ENCODE measurements around the gene NPTX1.

NPTX1 gene

DNA sequence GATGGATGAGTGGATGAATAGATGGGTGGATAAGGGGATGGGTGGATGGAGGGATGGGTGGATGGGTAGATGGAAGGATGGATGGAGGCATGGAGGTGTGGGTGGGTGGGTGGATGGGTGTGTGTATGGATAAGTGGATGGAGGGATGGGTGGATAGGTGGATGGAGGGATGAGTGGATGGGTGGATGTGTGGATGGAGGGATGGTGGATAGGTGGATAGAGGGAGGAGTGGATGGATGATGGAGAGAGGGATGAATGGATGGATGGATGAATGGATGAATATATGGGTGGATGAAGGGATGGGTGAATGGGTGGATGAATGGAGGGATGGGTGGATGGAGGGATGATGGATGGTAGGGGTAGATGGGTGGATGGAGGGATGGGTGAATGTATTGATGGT, 27.5 kb upstream of the NPTX1 start:
- DNase-seq (ENCODE audit: low read depth, low spot score) = no peak

DNA sequence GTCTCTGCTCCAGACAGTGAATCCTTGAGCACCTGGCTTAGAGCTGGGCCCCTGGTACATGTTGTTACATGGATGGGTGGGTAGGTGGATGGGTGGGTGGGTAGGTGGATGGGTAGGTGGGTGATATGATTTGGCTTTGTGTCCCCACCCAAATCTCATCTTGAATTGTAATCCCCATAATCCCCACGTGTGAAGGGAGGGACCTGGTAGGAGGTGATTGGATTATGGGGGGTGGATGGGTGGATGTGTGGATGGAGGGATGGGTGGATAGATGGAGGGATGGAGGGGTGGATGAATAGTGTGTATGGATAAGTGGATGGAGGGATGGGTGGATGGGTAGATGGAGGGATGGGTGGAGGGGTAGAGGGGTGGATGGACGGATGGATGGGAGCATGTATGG, 26.6 kb upstream of the NPTX1 start:
- no peak for DNase-seq (ENCODE audit: low read depth, low spot score)

DNA sequence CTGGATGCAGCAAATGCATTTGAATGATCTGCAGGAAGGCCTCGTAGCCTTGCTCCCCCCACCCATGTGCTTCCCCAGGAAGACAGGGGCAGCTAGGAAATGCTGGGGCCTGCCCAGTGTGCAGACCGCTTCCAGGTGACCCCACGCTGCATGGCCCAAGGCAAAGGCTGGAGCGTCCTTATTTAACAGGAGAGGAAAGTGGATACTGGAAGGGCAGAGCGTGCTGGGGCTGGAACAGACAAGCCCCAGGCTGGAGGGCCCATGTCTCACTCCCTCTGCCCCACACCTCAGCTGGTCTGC, 26.1 kb upstream of the NPTX1 start:
- no peak for DNase-seq (ENCODE audit: low read depth, low spot score)

DNA sequence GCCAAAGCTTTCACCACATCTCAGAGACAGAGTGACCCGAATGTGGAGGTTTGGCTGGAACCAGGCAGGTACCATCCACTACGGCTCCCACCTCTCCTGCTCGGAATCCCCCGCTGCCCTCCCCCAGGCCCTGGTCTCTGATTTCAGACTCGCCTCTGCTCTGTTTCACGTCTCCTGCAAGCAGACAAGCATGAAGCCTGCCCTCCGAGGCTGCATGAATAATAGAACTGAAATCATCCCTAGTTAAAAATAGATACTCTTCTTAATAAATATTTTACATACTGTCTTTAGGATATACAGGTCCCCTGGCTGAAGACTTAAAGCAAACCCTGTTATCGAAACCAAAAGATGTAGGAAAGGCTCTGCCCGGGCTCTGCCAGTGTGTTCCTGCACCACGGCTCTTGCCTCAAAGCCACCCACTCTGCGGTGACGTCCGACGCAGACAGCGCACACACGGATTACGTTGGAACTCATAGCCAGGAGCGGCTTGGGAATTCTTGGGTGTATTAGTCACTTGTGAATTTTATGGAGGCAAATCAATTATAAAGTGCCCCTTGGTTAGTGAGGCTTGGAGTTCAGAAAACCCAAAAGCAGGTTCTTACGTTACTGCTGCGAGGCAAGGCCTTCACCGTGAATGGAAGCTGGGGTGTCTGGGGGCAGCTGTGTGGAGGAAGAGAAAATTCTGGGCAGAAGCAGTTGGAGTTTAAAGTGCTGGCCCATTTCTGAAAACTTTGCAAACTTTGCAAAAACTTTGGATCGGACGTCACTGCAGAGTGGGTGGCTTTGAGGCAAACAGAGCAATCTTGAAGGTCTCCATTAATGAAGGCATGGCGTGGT, 25.6 kb upstream of the NPTX1 start:
- DNase-seq (ENCODE audit: low read depth, low spot score) = peak; percentile 30

DNA sequence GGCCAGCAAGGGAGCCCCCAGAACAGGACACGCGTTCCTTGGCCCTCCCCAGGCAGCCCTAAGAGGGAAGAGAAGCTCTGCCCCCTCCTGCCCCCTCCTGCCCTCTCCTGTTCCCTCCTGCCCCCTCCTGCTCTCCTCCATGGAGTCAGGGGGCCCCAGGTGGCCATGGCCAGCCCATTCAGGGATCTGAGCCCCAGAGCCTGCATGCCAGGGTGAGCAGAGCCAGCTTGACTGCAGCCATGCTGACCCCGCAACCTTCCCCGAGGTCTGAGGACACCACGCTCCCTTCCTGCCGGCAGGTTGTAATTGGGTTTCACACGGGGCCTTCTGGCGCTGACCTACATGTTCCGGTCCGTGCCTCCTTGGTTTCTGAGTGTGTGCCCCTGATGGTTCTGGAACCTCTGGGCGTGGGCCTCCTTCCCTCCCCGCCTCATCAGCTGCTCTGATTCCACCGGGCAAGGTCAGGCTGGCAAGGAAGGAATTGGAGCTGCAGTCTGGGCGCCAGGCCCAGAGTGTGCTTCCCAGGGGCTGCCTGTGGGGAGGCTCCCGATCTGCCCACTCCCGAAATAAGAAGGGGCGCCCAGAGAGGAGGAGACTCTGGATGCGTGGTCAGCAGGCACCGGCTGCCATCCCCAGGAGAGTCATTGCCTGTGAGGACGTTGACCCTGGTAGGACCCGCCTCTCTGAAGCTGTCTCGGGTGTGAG, 23.7 kb upstream of the NPTX1 start:
- DNase-seq (ENCODE audit: low read depth, low spot score) = no peak

DNA sequence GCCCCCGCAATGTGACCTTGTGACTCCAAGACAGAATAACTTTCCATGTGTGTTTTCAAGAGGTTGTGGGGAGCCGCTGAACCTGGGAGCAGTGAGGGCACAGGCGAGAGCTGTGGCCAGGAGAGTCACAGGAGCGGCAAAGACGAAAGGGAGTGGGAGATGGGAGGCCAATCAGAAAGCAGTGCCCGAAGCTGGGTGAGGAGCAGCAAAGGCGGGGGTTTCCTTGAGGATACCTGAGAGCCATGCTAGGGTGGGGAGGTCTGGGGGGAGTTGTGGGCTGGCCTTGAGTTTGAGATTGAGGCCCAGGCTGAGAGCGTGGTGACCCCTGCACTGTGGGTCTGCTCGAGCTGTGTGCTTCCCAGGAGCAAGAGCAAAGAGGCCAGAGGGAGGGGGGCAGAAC, 23.2 kb upstream of the NPTX1 start:
- no peak for DNase-seq (ENCODE audit: low read depth, low spot score)

DNA sequence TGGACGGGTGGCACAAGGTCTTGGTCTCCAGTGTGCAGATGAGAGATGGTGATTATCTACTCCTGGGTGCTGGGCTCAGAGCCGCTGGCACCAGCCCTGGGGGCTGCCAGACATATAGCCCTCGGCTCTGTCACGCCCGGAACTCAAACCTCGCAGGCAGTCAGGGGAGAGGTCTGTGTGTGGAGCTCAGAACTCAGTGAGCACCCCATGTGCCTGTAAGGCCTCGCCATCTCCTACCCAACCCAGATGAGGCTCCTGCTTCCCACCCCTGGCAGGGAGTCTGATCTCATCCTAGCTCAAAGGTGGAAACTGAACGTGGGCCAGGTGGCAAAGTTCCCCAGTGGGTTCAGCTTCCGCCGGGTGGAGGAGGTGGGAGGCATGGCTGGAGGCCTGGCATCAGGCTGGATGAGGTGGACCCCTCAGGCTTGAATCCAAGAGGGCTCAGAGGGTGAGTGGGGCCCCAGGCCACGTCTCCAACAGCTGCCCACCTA, 22.6 kb upstream of the NPTX1 start:
- no peak for DNase-seq (ENCODE audit: low read depth, low spot score)

DNA sequence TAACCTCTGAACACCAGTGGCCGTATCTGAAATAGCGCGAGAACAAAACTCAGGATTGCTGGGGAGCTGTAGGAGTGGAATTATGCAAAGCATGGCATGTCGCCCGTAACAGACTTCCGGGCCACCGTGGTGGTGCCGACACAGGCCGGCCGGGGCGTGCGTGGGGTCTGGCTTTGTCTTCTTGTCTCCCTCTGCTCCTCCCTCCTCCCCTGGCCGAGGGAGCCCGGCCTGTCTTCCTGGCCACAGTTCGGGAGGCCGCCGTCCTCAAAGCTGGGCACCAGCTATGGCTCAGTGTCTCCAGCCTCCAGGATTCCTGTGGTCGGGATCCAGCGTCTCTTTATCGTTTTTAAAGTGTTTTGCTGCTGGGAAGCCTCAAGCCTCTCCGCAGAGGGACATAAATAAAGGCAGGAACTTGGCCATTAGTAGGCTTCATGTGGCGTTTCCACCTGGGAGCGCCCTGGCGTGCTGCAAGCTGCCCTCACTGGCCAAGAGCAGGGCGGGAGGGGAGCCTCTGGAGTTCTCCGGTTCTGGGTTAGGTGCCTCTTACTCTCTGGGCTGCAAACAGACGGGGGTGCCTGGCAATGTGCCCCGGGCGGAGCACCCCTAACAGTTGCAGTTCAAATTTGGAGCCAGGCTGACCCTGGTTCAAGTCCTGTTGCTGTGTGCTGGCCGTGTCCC, 22.0 kb upstream of the NPTX1 start:
- DNase-seq (ENCODE audit: low read depth, low spot score) = no peak

DNA sequence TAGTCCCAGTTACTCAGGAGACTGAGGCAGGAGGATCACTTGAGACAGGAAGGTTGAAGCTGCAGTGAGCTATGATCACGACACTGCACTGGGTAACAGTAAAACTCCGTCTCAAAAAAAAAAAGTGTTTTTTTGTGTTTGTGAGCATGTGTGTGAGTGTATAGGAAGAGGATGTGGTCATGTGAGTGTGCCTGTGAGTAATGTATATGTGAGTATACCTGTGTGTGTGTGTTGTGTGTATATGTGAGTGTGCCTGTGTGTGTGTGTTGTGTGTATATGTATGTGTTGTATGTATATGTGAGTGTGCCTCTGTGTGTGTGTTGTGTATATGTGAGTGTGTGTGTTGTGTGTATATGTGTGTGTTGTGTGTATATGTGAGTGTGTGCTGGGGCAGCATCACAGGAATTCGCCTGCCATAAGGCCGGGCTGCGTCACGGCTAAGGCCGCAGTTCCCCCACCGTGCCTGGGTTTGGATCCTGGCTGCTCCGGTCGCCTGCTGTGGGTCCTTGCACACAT, 21.4 kb upstream of the NPTX1 start:
- DNase-seq (ENCODE audit: low read depth, low spot score) = no peak

DNA sequence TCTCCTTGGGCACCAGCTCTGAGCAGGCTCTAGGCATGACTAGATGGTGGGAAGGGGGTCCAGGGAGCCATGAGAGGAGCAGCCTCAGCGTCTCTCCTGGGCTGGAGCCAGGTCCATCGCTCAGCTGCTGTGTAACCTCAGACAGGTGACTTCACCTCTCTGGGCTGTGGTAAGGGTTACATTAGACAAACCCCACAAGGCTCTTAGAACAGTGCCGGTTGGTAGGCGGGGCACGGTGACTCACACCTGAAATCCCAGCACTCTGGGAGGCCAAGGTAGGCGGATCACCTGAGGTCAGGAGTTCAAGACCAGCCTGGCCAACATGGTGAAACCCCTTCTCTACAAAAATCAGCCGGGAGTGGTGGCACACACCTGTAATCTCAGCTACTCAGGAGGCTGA, 18.1 kb upstream of the NPTX1 start:
- no peak for DNase-seq (ENCODE audit: low read depth, low spot score)

DNA sequence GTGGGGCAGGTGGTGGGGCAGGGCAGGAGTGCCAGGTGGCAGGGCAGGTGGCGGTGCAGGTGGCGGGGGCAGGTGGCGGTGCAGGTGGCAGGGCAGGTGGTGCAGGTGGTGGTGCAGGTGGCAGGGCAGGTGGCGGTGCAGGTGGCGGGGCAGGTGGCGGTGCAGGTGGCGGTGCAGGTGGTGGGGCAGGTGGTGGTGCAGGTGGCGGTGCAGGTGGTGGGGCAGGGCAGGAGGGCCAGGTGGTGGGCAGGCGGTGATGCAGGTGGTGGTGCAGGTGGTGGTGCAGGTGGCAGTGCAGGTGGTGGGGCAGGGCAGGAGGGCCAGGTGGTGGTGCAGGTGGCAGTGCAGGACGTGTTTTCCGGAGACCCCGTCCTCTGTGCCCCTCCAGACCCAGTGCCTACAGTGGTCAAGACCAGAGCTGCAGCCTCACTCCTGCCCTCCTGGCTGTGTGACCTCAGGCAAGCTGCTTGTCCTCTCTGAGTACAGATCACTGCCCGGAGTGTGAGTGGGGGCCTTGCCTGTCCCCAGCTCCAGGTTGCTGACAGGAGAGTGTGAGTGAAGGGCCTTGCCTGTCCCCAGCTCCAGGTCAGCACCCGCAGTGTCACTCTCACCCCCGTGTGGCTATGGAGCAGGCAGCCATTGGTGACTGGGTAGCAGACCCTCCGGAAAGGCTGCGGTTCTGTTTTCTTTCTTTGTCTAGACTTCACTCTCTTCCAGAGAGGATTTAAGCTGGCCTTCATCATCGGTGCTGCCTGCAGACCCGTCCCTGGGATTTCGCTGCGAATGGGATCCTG, 16.1 kb upstream of the NPTX1 start:
- DNase-seq (ENCODE audit: low read depth, low spot score) = no peak

DNA sequence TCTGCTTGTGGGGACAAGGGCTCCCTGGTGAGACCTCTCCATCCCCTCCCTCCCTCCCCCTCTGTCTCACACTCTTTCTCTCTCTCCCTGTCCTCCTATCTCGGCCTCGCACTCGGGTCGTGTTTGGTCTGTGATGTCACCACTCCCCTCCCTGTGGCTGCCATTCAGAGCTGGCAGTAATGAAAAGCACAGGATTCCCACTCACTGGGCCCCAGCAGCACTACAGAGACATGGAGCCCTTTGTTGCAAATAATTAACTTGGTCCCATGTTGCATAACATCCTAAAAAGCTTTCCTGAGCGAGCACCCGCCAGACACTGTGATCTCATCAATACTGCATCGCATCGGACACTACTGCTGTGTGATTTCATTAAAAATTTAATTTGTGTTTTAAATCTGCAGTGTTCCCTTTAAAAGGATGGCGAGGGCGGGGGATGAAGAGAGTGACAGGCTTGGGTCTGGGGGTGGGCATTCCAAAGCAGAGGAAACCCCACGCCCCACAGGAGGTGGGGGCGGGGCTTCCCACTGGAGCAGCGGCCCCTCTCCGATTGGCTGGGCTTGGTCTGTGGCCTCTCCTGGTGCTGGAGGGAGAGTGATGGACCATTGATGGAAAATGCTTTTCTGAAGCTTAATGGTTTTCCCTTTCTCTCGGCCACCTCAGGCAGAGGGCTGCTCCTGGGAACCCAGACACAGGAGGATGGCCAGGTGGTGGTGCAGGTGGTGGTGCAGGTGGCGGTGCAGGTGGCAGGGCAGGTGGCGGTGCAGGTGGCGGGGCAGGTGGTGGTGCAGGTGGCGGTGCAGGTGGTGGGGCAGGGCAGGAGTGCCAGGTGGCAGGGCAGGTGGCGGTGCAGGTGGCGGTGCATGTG, 15.3 kb upstream of the NPTX1 start:
- no peak for DNase-seq (ENCODE audit: low read depth, low spot score)

DNA sequence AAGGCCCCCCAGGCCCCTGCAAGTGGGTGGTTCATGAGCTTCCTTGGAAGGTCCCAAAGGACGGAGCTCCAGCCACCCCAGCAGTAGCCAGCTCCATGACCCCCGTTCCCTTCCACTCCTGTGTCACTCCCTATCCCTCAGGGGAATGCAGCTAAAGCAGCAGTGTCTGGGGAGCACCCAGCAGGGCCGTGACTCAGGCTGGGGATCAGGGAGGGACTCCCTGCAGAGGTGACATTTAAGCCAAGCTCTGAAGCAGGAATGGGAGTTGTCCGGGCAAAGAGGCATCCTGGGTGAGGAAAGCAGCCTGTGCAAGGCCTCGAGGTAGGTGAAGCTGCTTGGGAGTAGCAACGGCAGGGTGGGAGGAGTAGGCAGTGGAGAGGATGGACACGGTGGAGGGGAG, 11.1 kb upstream of the NPTX1 start:
- DNase-seq (ENCODE audit: low read depth, low spot score) = no peak

DNA sequence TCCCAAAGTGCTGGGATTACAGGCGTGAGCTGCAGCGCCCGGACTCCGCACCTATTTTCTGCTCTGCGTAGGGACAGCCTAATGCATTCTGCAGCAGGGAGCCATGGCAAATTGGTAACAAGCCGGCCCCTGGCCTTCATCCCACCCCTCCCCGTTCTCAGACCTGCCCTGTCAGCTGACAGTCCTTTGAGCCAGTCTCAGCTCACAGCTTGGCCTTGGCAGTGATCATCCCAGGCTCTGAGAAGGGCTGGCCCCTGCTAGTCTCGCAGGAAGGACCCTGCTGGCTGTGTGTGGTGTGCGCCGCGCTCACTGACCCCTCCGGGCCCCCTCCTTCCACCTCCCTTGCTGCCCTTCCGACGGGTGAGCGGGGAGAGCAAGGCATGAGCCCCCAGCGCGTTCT, 10.3 kb upstream of the NPTX1 start:
- DNase-seq (ENCODE audit: low read depth, low spot score) = no peak

DNA sequence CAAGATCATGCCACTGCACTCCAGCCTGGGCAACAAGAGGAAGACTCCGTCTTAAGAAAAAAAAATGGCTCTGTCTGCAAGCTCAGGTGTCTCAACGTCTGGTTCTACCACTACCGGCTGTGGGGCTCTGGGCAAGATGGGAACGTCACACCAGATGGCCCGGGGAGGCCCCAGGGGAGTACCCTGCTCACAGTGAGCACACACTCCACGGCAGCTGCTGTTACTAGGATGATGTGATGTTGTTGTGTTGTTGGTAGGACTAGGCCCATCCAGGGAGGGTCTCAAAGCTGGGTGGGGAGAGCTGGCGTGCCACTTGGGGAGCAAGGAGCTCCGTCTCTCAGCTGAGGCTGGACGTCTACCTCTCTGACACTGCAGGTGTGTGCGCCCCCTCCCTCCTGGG, 9.4 kb upstream of the NPTX1 start:
- DNase-seq (ENCODE audit: low read depth, low spot score) = no peak

DNA sequence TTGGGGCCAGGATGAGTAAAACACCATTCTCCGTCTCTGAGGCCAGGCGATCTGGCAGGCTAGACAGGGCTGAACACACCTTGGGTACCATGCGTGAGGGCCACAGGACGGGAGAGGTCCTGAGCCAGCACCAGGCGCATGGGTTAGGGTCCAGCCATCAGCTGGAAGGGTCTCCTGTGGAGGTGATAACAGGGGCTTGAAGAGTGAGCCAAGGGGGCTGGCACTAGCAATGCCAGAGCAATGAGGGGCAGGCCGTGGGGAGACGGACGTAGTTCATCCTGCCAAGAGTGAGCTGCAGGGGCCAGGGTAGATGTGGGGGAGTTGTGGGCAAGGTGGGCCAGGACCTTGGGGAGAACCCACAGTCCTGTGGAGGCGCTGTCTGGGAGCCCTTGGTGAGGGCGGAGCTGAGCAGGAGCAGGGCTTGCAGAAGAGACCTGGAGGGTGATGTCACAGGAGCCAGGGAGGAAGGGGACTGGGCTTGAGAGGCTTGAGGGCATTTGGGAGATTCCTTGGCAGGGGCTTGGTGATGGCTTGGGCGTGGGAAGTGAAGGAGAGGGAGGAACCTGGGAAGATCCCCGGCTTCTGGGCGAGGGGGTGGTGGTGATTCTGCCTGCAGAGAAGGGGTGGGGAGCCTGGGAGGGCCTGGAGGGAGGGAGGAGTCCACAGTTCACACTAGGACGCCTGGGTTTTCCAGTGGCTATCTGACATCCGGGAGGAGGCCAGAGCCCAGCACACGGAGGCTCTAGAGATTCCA, 6.3 kb upstream of the NPTX1 start:
- DNase-seq (ENCODE audit: low read depth, low spot score) = no peak

DNA sequence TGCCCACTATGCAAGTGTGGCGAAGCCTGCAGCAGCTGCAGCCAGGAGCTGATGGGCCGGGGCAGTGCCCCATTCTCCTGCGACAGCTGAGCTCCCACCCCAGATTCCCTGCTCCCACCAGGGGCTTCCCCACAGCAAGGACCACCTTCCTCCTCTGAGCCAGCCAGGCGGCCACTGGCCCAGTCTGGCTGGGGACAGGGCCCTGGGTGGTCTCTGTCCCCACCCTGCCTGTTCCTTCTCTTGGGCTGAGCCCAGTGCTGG, 5.6 kb upstream of the NPTX1 start:
- no peak for DNase-seq (ENCODE audit: low read depth, low spot score)

DNA sequence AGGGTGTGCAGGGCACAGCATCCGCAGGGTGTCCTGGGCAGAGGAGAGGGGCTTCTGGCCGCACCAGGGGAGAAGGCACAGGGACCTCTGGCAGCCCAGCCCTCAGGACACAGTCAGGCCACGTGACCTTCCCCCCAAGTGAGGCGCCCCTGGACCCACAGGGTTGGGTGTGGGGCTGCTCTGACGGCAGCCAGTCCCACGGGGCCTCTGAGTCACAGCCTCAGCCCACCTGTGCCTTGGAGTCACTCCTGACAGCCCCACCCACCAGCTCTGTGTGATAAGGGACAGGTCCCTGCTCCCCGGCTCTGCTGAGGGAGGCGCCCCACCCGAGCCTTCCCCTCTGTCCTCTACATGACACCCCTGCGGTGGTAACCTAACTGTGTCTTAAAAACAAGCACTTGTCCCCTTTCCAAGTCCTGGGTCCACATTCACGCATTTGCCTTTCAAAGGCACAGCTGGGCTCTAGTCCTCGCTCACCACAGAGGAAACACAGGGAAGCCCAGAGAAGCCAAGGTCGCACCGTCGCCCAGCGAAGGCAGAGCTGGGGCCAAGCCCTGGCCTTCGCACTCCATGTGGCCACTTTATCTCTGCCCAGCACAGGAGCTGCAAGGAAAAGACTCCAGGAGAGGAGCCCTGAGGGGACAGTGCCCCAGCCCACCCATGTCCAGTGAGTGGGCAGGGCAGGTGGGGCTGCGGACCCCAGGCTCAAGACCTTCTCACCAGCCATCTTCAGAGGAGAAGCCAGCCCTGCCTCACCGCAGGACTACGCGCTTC, 5.1 kb upstream of the NPTX1 start:
- DNase-seq (ENCODE audit: low read depth, low spot score) = no peak

DNA sequence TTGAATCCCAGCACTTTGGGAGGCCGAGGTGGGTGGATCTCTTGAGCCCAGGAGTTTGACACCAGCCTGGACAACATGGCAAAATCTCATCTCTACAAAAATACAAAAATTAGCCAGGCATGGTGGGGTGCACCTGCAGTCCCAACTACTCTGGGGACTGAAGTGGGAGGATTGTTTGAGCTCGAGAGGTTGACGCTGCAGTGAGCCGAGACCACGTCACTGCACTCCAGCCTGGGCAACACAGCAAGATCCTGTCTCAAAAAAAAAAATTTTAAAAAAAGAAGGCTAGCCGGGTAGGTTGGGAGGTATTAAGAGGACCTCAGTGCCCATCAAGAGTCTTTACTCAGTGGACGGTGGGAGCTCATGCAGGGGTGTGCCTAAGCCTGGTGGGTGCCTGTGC, 3.8 kb upstream of the NPTX1 start:
- DNase-seq (ENCODE audit: low read depth, low spot score) = no peak

DNA sequence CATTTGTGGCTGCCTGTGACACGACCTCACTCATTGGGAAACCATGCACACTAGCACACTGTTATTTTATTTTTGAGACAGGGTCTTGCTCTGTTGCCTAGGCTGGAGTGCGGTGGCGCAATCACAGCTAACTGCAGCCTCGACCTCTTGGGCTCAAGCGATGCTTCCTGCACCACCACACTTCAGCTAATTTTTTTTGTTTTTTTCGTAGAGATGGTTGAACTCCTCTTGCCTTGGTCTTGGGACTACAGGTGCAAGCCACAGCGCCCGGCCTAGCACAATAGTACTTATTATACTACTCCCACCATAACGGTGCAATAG, 2.8 kb upstream of the NPTX1 start:
- no peak for DNase-seq (ENCODE audit: low read depth, low spot score)

Measured in brain pericyte (primary cell).